ENCODE data around the gene KRT78.
"Not testable (repeated sequence)": the region's sequence is repeated elsewhere in the genome, so short reads cannot be mapped to it uniquely, and the experiment has no call there.

KRT78 gene

DNA sequence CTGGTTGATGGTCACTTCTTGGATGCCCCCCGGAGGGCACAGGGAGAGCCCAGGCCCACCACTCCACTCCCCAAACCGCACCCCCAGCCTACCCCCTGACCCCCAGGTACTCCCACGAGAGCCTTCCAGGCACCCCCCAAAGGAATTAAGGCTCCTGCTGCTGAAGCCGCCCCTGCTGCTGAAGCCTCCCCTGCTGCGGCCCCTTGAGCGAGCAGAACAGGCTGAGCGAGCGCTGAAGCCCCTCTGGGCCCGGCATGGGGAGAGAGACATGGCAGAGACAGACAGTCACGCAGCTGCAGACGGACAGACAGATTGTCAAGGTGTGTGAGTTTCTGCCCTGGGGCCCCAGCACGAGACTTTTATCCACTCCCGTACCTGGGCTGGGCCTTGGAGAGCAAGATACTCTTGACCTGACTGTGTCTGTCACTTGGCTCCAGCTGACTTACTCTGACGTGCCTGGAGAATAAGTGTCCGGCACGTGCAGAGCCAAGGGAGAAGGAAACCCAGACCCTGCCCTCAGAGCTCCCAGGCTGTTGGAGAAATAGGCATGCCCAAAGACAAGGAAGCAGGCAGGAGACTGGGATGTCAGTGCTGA, at the start of gene KRT78:
Gene KRT78, minus strand, starts transcription at position 334 of the 595 bp plus-strand sequence. Its CDS starts 64 bp downstream, at position 270.
- no peak for DNase-seq

DNA sequence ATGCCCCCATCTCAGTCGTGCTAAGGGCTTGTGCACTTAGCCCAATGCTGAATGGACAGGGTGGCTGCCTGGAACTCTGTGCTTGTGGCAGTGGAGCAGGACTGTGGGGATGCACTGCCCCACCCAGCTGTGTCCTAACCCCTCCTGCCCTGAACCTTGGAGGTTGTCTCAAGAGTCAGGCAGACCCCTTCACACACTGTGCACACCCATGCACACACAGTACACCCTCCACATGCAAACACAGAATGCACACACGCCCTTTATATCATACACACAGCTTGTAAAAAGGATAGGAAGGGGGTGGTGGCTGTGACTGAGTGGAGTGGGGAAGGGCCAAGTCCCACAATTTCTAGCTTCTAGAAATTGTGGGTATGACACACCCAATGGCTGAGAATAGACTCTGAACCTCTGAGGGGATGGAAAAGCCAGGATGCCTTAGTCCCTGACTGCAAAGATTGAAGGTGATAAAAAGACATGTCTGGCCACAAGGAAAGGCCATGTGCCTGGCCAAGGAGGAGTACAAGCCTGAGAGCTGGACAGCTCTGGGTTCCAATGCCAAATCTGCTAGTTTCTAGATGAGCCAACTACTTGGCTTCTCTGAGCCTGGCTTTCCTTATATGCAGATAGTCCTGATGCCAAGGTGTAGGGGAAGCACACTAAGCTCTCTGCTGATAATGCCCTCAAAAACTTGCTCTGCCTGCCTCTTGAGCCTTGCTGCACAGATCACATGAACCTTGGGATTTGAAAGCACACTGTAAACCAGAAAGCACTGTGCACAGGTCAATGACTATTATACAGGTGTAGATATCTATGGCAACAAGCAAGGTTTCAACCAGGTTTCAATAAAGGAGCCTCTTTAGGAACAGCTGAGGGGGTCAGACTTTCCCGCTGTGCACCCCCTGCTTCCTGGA, 47.7 kb upstream of the KRT78 start:
- peak; percentile 32 for DNase-seq

DNA sequence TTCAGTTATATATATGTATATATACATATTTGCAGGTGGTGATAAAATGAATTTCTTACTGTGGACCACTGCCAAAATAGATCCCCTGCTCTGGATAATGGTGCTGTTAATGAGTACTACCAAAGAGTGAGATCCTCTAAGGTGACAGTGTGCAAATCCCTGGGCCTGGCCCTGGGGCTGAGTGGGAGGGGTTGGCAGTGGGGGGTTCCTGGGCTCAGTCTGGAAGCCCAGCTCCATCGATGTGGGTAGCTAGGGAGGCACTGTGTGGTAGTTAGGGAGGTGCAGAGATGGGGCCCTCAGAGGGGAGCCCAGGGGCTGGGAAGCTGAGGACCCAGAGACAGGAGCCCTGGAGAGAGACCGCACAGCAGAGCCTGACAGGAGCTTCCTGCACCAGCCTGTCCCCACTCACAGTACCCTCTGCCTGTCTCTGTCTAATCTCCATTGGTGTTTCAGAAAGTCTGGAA, 47.0 kb upstream of the KRT78 start:
- DNase-seq = peak; percentile 89

DNA sequence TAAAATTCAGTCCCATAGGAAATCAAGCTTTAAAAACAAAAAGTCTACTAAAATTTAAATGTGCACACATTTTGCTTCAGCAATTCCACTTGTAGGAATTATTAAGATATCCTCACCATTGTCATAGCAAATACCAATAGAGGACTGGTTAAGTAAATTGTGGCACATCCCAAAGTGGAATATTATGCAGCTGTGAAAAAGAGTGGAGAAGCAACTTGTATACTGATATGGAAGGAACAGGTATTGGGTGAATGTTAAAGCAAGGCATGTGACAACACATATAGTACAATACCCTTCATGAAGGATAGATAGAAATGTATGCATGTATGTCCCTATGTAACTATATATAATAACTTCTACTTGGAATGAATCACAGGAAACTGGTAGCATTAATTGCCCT, 44.2 kb upstream of the KRT78 start:
- DNase-seq = no peak

DNA sequence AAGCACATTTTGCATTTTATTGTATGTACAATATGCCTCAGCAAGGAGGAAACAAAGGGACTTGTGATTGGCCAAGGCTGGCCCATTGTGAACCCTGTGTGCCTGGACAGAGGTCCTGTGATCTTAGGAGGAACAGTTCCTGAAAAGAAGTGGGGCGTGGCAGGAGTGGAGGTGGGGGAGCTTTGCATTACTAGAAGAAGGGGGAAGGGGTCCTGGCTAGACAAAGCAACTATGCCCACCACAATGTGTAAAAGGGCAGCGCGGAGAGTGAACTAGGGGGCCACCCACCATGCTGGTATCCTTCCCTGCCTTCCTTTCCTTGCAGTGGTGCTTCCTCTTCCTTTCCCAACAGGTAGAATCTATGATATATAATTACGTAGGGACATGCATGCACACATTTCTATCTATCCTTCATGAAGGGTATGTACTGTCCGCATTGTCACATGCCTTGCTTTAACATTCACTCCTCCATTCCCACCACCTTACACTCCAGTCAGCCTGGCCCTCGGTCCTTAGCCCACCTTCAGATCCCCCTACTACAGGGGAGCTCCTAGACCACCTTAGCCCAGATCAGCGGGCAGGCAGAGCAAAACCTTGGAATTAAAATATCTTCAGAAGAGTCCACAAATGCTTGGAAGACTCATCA, 43.5 kb upstream of the KRT78 start:
- DNase-seq = no peak

GRCh38 chr12:52891044-52891443, 42.2 kb upstream of the KRT78 start:
- no peak for DNase-seq

GRCh38 chr12:52890417-52890816, 41.6 kb upstream of the KRT78 start:
- no peak for DNase-seq

GRCh38 chr12:52884526-52885293, 35.9 kb upstream of the KRT78 start:
- DNase-seq = peak; percentile 75

DNA sequence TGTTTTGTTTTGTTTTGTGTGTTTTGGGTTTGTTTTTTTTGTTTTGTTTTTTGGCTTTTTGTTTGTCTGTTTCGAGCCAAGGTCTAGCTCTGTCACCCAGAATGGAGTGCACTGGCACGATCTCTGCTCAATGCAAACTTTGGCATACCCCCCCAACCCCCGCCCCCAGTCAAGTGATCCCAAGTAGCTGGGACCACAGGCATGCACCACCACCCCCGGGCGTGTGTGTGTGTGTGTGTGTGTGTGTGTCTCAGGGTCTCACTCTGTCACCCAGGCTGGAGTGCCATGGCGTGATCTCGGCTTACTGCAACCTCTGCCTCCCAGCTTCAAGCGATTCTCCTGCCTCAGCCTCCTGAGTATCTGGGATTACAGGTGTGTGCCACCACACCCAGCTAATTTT, 31.7 kb upstream of the KRT78 start:
- DNase-seq = not testable (repeated sequence)

DNA sequence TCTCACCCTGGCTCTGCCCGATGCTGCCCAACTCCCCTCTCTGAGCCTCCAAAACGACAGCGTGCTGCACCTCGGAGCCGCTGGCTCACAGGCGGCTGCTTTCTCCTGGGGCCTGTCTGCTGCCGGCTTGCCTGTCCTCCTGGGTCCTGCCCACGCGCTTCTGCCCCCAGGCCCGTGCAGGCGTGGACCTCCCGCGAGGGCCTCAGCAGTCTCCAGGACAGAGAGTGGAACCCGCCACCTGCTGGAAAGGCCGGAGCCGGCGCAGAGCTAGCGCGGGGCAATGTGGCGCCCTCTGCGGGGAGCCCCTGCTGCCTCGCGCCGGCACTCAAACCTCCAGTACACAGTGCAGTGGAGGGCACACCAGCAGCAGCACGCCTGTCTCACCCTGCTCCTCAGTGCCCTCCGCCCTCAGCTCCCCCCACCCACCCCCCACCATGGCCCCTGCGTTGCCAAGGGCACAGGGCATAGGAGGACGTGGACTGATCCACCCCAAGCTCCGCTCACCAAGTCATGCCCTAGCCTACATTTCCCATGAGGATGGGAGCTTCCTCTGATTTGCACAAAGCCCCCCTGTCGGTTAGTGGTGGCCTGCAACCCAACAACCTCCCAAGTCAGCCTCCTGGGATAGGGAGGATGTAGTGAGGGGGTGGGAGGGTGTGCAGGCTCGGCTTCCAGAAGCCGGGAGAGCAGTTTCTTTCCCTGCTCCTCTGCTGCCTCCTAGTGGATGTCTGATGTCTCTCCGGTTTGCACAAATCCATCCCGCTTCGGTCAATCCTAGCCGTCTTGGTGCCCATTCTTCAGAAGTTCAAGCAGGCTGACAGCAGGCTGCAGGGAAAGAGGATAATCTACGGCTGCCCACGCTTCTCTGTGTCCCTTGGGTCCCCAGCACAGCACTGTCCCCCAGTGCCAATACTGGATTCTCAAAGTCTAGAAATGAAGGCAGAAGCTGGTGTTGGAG, 30.9 kb upstream of the KRT78 start:
- DNase-seq = peak; percentile 86

DNA sequence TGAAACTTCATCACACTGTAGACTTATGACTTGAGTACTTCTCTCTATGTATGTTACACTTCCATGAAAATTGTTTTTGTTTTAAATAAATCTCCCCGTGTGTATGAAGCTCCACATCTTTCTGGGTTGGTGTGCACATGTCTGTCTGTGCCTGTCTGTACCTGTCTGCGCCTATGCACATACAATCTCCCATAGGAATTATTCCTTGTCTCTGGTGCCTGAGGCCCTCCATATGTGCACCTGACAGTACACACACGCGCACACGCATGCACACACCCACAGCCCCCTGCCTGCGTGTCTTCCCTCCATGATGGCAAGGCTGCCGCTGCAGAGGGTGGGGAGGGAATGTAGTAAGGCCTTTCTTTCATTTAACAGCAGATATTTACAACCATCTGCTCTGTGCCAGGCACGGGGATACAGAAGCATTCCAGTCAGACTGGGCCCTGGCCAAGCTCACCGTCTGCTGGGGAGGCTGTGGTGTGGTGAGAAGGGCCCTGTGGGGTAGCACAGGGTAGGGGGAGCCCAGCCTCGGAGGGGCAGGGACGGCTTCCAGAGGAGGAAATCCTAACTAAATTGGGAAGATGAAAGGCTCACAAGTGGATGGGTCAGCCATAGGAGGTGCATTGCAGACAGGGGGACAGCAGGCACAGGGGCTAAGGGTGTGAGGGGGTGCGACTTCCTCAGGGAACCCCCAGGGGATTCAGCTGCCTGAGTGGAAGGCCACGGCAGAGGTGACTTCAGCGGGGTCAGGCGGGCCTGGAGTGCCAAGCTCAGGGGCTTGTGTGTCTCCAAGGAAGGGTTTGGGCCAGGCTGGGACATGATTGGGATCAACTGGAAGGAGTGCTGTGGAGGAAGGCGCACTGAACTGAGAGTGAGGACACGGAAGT, 30.0 kb upstream of the KRT78 start:
- DNase-seq = no peak

DNA sequence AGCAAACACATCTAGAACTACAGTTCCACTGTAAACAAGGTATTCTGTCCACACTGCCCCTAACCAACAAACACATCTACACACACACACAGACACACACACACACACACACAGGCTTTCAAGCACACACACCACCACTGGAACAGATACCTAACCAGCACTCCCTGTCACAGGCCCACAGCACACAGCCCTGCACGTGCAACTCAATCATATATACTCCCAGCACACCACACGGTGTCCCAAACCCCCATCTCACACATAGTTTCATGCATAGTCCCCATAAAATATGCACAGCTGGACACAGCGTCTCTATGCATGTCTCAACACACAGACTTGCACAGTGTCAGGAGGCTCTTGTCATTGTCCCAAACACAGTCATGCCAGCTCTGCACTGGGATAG, 28.4 kb upstream of the KRT78 start:
- DNase-seq = no peak

GRCh38 chr12:52876372-52876771, 27.6 kb upstream of the KRT78 start:
- DNase-seq = peak; percentile 57

DNA sequence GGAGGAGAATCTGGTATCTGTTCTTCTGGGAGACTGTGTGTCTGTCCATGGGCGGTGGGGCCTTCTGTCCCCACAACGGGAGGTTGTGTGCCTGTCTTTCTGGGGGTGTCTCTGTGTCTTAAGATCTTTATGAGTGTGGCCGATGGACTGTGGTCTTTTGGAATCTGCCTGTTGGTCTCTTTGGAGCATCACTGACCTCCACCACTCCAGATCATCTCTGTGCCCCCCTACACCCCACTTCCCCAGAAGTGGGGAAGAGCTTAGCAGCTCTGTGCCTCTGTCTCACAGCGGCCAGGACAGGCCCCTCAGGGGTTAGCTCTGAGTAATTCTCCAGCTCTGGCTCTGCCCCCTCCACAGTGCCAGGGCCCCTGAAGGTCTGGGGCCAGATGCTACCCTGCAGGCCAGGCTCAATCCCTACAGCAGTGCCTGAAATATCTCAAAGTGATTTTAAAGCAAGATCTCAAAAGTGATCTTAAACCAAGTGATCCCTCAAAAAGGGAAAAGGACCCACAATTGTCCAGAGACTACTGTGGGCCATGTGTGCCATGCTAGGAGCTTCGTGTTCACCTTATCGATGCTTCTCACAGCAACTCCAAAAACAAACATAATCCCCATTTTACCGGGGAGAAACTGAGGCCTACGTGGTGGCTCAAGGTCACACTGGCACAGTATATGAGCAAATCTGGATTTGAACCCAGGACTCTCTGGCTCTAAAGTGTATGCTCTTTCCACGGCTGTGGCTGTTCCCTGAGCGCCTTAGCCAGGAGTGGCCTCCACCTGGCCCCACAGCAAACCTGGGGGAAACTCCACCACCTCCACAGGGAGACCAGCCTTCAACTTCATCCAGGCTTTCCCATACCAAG, 26.0 kb upstream of the KRT78 start:
- no peak for DNase-seq

GRCh38 chr12:52873832-52874572, 25.2 kb upstream of the KRT78 start:
- DNase-seq = peak; percentile 81

GRCh38 chr12:52873513-52873831, 24.7 kb upstream of the KRT78 start:
- DNase-seq = peak; percentile 42

DNA sequence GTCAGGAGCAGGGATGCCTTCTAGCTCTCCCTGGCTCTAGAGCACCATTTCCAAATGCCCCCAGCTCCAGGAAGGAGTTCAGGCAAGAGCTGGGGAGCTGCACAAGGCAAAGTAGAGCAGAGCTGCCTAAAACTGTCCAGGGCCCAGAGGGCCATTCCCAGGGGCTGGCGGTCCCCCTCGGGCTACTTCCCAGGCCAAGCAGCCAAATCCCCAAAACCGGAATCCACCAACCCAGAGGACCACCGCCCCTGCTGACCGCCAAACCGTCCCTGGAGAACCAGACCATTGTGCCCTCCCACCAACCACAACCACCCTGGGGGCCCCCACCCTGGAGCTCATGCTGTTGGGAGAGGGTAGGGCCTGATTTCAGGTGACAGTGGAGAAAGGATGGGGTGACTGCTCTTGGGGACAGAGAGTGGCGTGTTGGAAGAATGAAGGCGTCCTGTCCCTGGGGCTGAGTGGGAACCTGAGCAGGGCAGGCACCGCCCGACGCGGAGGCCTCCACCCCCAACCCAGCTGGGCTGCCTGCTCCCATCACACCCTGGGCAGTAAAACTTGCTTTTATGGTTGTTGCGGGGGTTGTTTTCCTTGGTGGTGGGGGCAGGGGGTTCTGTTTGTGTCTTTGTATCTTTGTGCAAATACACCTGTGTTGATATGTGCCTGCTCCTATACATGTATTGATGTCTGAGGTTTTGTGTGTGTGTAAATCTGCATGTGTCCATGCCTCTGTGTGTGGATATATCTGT, 24.0 kb upstream of the KRT78 start:
- no peak for DNase-seq
